Sigmoid colon (tissue), 4 donors: ENCODE results near the gene TEK.

Experiments used
- CTCF ChIP-seq, 4 experiments: fragments of 450-650 bp in 3 of 4; fragments of 200-600 bp in 1 of 4; IDR thresholded peaks; one replicate each; pipeline ENCODE4 v1.5.1; 2016 to 2019; ENCODE audit warnings: antibody characterized with exemption in 4 of 4, mild to moderate bottlenecking in 3 of 4, moderate library complexity in 2 of 4
- EP300 ChIP-seq, 4 donors: sonication (generic); formaldehyde crosslinking; IDR thresholded peaks; one replicate each; pipeline ENCODE4 v1.6.1; 2017; ENCODE audit warnings: antibody characterized with exemption in 4 of 4
- POLR2AphosphoS5 ChIP-seq, 4 donors: sonication (generic); formaldehyde crosslinking; IDR thresholded peaks; one replicate each; pipeline ENCODE4 v1.6.1; 2017; ENCODE audit warnings: antibody characterized with exemption in 4 of 4

GRCh38 chr9:27205198-27205597 lies 96.2 kb downstream of the TEK start:
- peak in 2 of 4 donors; percentile 36 to 54 for TF ChIP-seq POLR2AphosphoS5 (IDR thresholded peaks at IDR 0.05)
- TF ChIP-seq CTCF (IDR thresholded peaks at IDR 0.05) = no peak
- no peak for TF ChIP-seq EP300 (IDR thresholded peaks at IDR 0.05)
